Measurements from ENCODE around the gene NTM. TPM values are rescaled to one million over a fixed set of nuclear protein-coding genes. Genes with fewer than 3 reads are reported as not detected.

The NTM gene
- total RNA-seq, 4 donors from 2014 or later = 1.4 to 2.8 (median 1.7) TPM

DNA sequence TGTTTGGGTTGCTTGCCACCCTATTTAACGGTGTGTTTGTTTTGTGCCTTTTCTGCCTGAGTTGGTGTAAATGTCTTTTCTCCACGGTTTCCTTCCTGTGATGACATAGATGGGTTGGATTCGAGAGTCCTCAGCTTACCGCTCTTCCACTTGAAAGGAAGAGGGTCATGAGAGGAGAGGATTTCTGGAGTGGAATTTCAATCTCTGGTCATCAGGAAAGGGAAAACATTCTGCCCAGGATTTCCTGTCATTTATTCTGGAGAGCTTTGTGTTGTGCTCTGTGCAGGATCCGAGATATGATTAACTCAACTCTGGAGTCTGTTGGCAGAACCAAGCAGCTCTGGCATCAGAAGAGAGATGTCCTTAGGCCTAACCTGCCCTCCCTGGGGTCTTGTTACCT is 605.2 kb downstream of the NTM start:
- TF ChIP-seq, protein P1, sequence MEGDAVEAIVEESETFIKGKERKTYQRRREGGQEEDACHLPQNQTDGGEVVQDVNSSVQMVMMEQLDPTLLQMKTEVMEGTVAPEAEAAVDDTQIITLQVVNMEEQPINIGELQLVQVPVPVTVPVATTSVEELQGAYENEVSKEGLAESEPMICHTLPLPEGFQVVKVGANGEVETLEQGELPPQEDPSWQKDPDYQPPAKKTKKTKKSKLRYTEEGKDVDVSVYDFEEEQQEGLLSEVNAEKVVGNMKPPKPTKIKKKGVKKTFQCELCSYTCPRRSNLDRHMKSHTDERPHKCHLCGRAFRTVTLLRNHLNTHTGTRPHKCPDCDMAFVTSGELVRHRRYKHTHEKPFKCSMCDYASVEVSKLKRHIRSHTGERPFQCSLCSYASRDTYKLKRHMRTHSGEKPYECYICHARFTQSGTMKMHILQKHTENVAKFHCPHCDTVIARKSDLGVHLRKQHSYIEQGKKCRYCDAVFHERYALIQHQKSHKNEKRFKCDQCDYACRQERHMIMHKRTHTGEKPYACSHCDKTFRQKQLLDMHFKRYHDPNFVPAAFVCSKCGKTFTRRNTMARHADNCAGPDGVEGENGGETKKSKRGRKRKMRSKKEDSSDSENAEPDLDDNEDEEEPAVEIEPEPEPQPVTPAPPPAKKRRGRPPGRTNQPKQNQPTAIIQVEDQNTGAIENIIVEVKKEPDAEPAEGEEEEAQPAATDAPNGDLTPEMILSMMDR (IDR thresholded peaks at IDR 0.05) = no peak
- no peak for TF ChIP-seq POLR2A (IDR thresholded peaks at IDR 0.05)
- H3K4me1 ChIP-seq = no peaks in the 10 kb centered on the region

DNA sequence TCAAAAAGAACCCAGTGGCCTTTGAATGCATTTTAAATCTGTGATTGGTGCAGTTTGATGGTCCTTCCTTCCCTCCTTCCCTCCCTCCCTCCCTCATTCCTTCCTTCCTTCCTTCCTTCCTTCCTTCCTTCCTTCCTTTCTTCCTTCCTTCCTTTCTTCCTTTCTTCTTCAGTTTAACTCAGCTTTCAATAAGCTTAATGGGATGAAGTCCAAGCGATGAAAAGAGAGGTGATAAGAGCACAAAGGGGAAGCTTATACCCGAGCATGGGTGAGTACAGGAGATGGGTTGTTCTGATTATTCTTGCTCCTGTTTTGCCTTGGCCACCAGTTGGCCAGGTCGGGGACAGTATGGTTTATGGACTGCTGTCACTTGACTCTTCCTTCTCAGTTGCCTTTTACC is 605.6 kb downstream of the NTM start:
- H3K36me3 ChIP-seq = no peaks in the 10 kb centered on the region
- no peak for DNase-seq
- no peaks in the 10 kb centered on the region for H3K4me1 ChIP-seq
- no peak for TF ChIP-seq POLR2A (IDR thresholded peaks at IDR 0.05)
- TF ChIP-seq, protein P1 (IDR thresholded peaks at IDR 0.05) = no peak
- H3K27me3 ChIP-seq = no peaks in the 10 kb centered on the region
- no peaks in the 10 kb centered on the region for H3K9me3 ChIP-seq
- no peak overlapping the region for H3K4me3 ChIP-seq
- H3K27ac ChIP-seq = no peak overlapping the region

More for the DNA sequence above, 605.2 kb downstream of the NTM start:
- no peak for DNase-seq
- H3K36me3 ChIP-seq = no peaks in the 10 kb centered on the region
- H3K4me3 ChIP-seq = no peak overlapping the region
- H3K9me3 ChIP-seq = no peaks in the 10 kb centered on the region
- H3K27ac ChIP-seq = no peak overlapping the region
- no peaks in the 10 kb centered on the region for H3K27me3 ChIP-seq

DNA sequence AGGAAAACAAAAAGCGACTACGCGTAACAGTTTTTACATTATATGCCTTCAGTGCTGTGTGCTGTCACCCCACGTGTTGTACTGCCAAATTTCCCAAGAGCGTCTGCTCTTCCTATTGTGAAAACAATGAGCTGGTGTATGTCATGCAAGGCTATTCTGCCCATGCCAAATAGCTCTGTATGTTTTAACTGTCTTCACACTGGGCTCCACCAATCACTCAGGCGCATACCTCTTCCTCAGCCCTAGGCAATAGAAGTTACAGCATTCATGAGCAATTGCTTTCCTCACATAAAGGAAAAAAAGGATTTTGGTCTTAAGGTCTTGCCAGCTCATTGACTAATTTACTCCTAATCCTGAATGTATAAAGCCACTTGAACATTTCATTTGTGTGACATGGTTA is 606.8 kb downstream of the NTM start:
- no peaks in the 10 kb centered on the region for H3K36me3 ChIP-seq
- no peak overlapping the region for H3K4me3 ChIP-seq
- H3K4me1 ChIP-seq = no peaks in the 10 kb centered on the region
- DNase-seq = no peak
- H3K27me3 ChIP-seq = no peaks in the 10 kb centered on the region
- H3K27ac ChIP-seq = no peak overlapping the region
- no peaks in the 10 kb centered on the region for H3K9me3 ChIP-seq
- TF ChIP-seq, protein P1 (IDR thresholded peaks at IDR 0.05) = no peak
- no peak for TF ChIP-seq POLR2A (IDR thresholded peaks at IDR 0.05)

DNA sequence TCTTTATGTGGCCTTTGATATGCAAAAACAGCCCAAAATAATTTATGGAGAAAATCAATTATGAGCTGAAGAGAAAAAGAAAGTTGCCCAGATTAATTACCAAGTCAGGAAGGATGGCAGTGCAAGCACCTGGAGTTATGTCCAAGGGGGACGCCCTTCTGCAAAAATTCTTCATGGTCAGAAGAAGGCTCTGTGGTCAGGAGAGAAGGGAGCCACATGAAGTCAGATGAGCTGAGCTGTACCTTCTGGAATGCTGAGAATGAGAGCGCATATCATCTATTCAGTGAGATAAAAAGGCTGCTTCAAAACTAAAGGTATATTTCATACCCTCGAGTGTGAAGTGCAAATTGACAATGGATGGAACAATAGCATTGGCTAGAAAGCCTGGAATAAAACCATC is 607.4 kb downstream of the NTM start:
- H3K4me1 ChIP-seq = no peaks in the 10 kb centered on the region
- H3K36me3 ChIP-seq = no peaks in the 10 kb centered on the region
- TF ChIP-seq, protein P1 (IDR thresholded peaks at IDR 0.05) = no peak
- no peak for TF ChIP-seq POLR2A (IDR thresholded peaks at IDR 0.05)

DNA sequence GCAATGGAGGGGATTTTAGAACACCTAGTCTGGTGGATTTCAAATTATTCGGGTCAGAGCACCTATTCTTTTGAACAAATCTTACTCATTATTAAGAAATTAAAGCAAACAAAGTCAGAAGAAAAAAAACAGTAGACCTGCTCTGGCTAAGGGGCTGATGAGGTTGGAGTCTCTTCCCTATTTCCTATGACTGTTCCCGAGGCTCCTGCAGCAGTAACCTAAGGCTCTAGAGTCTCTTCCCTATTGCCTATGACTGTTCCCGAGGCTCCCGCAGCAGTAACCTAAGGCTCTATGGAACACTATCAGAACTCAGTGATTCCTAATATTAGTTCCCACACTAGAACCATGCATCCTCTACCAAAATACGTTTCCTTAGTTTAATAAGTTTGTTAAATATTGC is 607.9 kb downstream of the NTM start:
- no peak for TF ChIP-seq POLR2A (IDR thresholded peaks at IDR 0.05)
- TF ChIP-seq, protein P1 (IDR thresholded peaks at IDR 0.05) = no peak
- DNase-seq = no peak
- H3K36me3 ChIP-seq = no peaks in the 10 kb centered on the region
- no peaks in the 10 kb centered on the region for H3K27me3 ChIP-seq
- no peaks in the 10 kb centered on the region for H3K4me1 ChIP-seq
- no peak overlapping the region for H3K27ac ChIP-seq
- H3K4me3 ChIP-seq = no peak overlapping the region
- H3K9me3 ChIP-seq = no peaks in the 10 kb centered on the region

More for the DNA sequence above, 607.4 kb downstream of the NTM start:
- Histone ChIP-seq H3K27ac (no peak overlapping the region), H3K9me3 (no peaks in the 10 kb centered on the region), H3K27me3 (no peaks in the 10 kb centered on the region), H3K4me3 (no peak overlapping the region)
- no peak for DNase-seq

DNA sequence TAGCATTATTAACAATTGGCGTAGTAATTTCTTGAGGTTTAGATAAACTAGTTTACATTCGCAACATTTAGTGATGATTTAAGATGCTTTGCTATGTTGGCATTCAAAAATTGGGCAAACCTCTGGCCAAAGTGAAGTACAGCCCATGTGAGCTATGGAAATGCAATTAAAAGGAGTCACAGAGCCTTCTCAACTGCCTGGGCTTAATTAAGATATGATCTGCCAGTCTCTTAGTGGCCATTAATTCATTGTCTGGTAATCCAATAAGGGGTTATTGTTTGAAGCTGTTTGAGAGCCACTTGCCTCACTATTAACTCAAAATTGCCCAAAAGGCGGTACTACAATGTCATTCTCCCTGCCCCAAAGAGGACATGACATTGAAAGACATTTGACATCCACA is 608.9 kb downstream of the NTM start:
- TF ChIP-seq, protein P1 (IDR thresholded peaks at IDR 0.05) = no peak
- no peak for TF ChIP-seq POLR2A (IDR thresholded peaks at IDR 0.05)
- no peaks in the 10 kb centered on the region for H3K4me1 ChIP-seq
- H3K9me3 ChIP-seq = no peaks in the 10 kb centered on the region
- no peaks in the 10 kb centered on the region for H3K27me3 ChIP-seq
- H3K27ac ChIP-seq = no peak overlapping the region
- H3K4me3 ChIP-seq = no peak overlapping the region
- DNase-seq = no peak
- no peaks in the 10 kb centered on the region for H3K36me3 ChIP-seq

Data from Peyer's patch (tissue), 4 donors.